Measurements from ENCODE around the gene BHLHE23.

The BHLHE23 gene

GRCh38 chr20:63027221-63027921, 20.6 kb upstream of the BHLHE23 start:
- TF ChIP-seq CTCF (conservative IDR thresholded peaks at IDR 0.05), result no peak
- H3K27ac ChIP-seq, result no peak overlapping the region

- H3K27ac ChIP-seq, result no peak overlapping the region
These were observed 19.9 kb upstream of the BHLHE23 start for GRCh38 chr20:63026582-63027165.

GRCh38 chr20:63025534-63026331, 19.0 kb upstream of the BHLHE23 start:
- no peak overlapping the region for H3K27ac ChIP-seq
- no peak for TF ChIP-seq CTCF (conservative IDR thresholded peaks at IDR 0.05)

More at GRCh38 chr20:63026582-63027165, 19.9 kb upstream of the BHLHE23 start:
- TF ChIP-seq CTCF (conservative IDR thresholded peaks at IDR 0.05), result no peak

- no peak for TF ChIP-seq CTCF (conservative IDR thresholded peaks at IDR 0.05)
- H3K27ac ChIP-seq, result no peak overlapping the region
These were observed 18.0 kb upstream of the BHLHE23 start for GRCh38 chr20:63024573-63025392.

- TF ChIP-seq CTCF (conservative IDR thresholded peaks at IDR 0.05), result no peak
These were observed 17.3 kb upstream of the BHLHE23 start for GRCh38 chr20:63023936-63024571.

GRCh38 chr20:63023071-63023935, 16.5 kb upstream of the BHLHE23 start:
- no peak for TF ChIP-seq CTCF (conservative IDR thresholded peaks at IDR 0.05)
- H3K27ac ChIP-seq, result no peak overlapping the region

More at GRCh38 chr20:63023936-63024571, 17.3 kb upstream of the BHLHE23 start:
- no peak overlapping the region for H3K27ac ChIP-seq

Measured in VCaP (cell line).